Lower leg skin (tissue), 4 donors: ENCODE data around the gene DCAF15. TPM values are rescaled to one million over a fixed set of nuclear protein-coding genes. Genes with fewer than 3 reads are reported as not detected.

ENCODE experiments used
- DNase-seq, 2 donors: peaks; one replicate each; pipeline ENCODE4 v3.0.0-alpha.2; 2019; ENCODE audit warnings: low spot score in 2 of 2
- H3K4me3 ChIP-seq: fragments of 200-600 bp; sonication (generic); 2 replicates; pipeline ENCODE4 v1.5.1; 2017; ENCODE audit warnings: mild to moderate bottlenecking, low read depth; ENCODE audit not compliant: poor library complexity, severe bottlenecking
- CTCF ChIP-seq, 3 donors: fragments of 450-650 bp; IDR thresholded peaks; one replicate each; pipeline ENCODE4 v1.5.1; 2016; ENCODE audit warnings: antibody characterized with exemption in 3 of 3, mild to moderate bottlenecking in 3 of 3, moderate library complexity in 2 of 3
- POLR2A ChIP-seq, 2 donors: fragments of 450-650 bp; IDR thresholded peaks; one replicate each; pipeline ENCODE4 v1.6.1; 2016 to 2017; ENCODE audit warnings: antibody characterized with exemption in 2 of 2, mild to moderate bottlenecking in 1 of 2, moderate library complexity in 1 of 2
- WGBS, 2 donors: methylation state at CpG; one replicate each; pipeline ENCODE4 v1.1.5; 2018; 5-methylcytosine and 5-hydroxymethylcytosine counted together
- intact Hi-C: fragments of 100-400 bp; cut with DNase I; formaldehyde crosslinking; loops from one replicate; pipeline ENCODE4 v1.15.0; 2023; ENCODE audit warnings: low total_unique reads
- total RNA-seq, 4 donors: library from RNA; depleted of rRNA; stranded (reverse); fragments of >200 nt; gene quantifications; one replicate each; pipeline ENCODE4 v1.1.0, GENCODE V29; 2016

Gene DCAF15
- total RNA-seq, 4 donors from 2014 or later: 31.8 to 51.7 (median 43.0) TPM

GRCh38 chr19:13938301-13939064 is 13.8 kb upstream of the DCAF15 start, which contains the start of gene PODNL1:
Gene PODNL1, minus strand, starts transcription at chr19:13938417. Its CDS starts 236 bp downstream, at chr19:13938181.
- no peak for DNase-seq
- intact Hi-C loops: no loop called here
- H3K4me3 ChIP-seq: no peak within 1 kb of the TSS
- 20 to 32% methylated on average over 16 to 19 of the region's 21 CpGs for WGBS, 2 donors
- no peak for TF ChIP-seq CTCF (IDR thresholded peaks at IDR 0.05)
- TF ChIP-seq POLR2A (IDR thresholded peaks at IDR 0.05): no peak

GRCh38 chr19:13942023-13942684 is 10.2 kb upstream of the DCAF15 start:
- TF ChIP-seq CTCF (IDR thresholded peaks at IDR 0.05) (no peak), POLR2A (IDR thresholded peaks at IDR 0.05) (no peak)
- no peak overlapping the region for H3K4me3 ChIP-seq
- WGBS, 2 donors: 94 to 95% methylated on average over 1 of the region's 1 CpG
- intact Hi-C loops: no loop called here
- DNase-seq: no peak

DNA sequence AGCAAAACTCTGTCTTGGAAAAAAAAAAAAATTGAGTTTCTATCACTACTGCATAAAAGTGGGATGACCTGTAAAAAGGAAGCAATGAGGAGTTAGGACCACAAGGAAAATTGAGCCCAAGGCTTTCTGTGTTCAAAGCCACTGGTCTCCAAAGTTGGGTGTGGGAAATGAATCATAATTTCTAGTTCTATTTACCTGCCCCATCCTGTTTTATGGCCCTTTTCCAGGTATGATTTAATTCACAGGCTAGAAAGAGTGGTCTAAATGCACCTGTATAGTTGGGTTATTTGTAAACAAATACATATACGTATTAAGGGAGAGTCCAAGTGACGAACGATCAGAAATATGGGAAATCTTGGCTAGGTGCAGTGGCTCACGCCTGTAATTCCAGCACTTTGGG is 5.9 kb upstream of the DCAF15 start:
- no peak overlapping the region for H3K4me3 ChIP-seq
- WGBS, 2 donors: 67 to 76% methylated on average over 4 of the region's 4 CpGs
- no peak for DNase-seq
- TF ChIP-seq CTCF (IDR thresholded peaks at IDR 0.05) (no peak), POLR2A (IDR thresholded peaks at IDR 0.05) (no peak)
- intact Hi-C loops: no loop called here

DNA sequence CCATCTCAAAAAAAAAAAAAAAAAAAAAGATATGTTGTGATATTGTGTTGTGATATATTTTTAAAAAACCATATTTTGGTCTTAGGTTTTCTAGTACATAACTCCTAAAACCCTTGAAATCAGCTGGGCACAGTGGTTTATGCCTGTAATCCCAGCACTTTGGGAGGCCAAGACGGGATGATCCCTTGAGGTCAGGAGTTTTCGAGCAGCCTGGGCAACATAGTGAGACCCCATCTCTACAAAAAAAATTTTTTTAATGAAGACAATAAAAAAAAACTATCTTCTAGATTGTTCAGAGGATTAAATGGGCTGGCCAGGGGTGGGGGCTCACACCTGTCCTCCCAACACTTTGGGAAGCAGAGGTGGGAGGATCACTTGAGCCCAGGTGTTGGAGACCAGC is 1.3 kb upstream of the DCAF15 start:
- WGBS, 2 donors: 86 to 93% methylated on average over 2 of the region's 2 CpGs
- TF ChIP-seq POLR2A (IDR thresholded peaks at IDR 0.05): no peak
- TF ChIP-seq CTCF (IDR thresholded peaks at IDR 0.05): no peak
- intact Hi-C loops: loop anchor here (10.0 kb wide), 1 partner anchor 1144 kb away; no protein-coding TSS in a partner anchor
- DNase-seq: no peak
- no peak overlapping the region for H3K4me3 ChIP-seq

GRCh38 chr19:13951799-13952153 is 533 bp upstream of the DCAF15 start:
- WGBS, 2 donors: 6 to 7% methylated on average over 20 of the region's 20 CpGs
- no peak for TF ChIP-seq CTCF (IDR thresholded peaks at IDR 0.05)
- no peak for TF ChIP-seq POLR2A (IDR thresholded peaks at IDR 0.05)
- intact Hi-C loops: loop anchor here (10.0 kb wide), 1 partner anchor 1143 kb away; no protein-coding TSS in a partner anchor
- DNase-seq: no peak
- no peak overlapping the region for H3K4me3 ChIP-seq
